HG03558 (cell line): ENCODE measurements around the gene CNST.
A peak's percentile ranks its signal among the peaks of the same experiment; 100 is the strongest.
"Not testable (repeated sequence)": the region's sequence is repeated elsewhere in the genome, so short reads cannot be mapped to it uniquely, and the experiment has no call there.

Experiments
- ATAC-seq: cut with Tn5 transposase; IDR thresholded peaks from one replicate; pipeline ENCODE4 v1.9.1; 2021; ENCODE audit warnings: moderate number of reproducible peaks; ENCODE audit not compliant: unreplicated experiment; ENCODE audit errors: extremely low read depth

Gene CNST

GRCh38 chr1:246580497-246581370 is 14.5 kb downstream of the CNST start:
- no peak for ATAC-seq

GRCh38 chr1:246582301-246583055 is 16.2 kb downstream of the CNST start:
- ATAC-seq: no peak

- no peak for ATAC-seq
Measured at GRCh38 chr1:246583056-246583440, 16.8 kb downstream of the CNST start.

GRCh38 chr1:246583448-246584185 is 17.4 kb downstream of the CNST start:
- no peak for ATAC-seq

GRCh38 chr1:246587032-246587431 is 20.8 kb downstream of the CNST start:
- no peak for ATAC-seq

- ATAC-seq: no peak
Measured at GRCh38 chr1:246587606-246588005, 21.4 kb downstream of the CNST start.

- no peak for ATAC-seq
Measured at GRCh38 chr1:246588159-246588721, 22.0 kb downstream of the CNST start.

- not testable (repeated sequence) for ATAC-seq
Measured at GRCh38 chr1:246589919-246590318, 23.7 kb downstream of the CNST start.

- no peak for ATAC-seq
Measured at GRCh38 chr1:246591047-246591446, 24.8 kb downstream of the CNST start.

- ATAC-seq: peak; percentile 93
Measured at GRCh38 chr1:246591504-246591903, 25.2 kb downstream of the CNST start.

- ATAC-seq: no peak
Measured at GRCh38 chr1:246591958-246592357, 25.7 kb downstream of the CNST start.

- no peak for ATAC-seq
Measured at GRCh38 chr1:246592695-246593094, 26.4 kb downstream of the CNST start.

- ATAC-seq: no peak
Measured at GRCh38 chr1:246595146-246595545, 28.9 kb downstream of the CNST start.

- no peak for ATAC-seq
Measured at GRCh38 chr1:246597340-246597739, 31.1 kb downstream of the CNST start.

- ATAC-seq: no peak
Measured at GRCh38 chr1:246597971-246598370, 31.7 kb downstream of the CNST start.

- no peak for ATAC-seq
Measured at GRCh38 chr1:246599315-246599714, 33.1 kb downstream of the CNST start.

- ATAC-seq: no peak
Measured at GRCh38 chr1:246600579-246600978, 34.3 kb downstream of the CNST start.

GRCh38 chr1:246602194-246602593 is 35.9 kb downstream of the CNST start:
- ATAC-seq: no peak

GRCh38 chr1:246605231-246605630 is 39.0 kb downstream of the CNST start:
- ATAC-seq: not testable (repeated sequence)

GRCh38 chr1:246607462-246607861 is 41.2 kb downstream of the CNST start:
- ATAC-seq: no peak
